IMR-90 (cell line): ENCODE data around the gene TMEM239.

Experiments used
- BHLHE40 ChIP-seq: fragments of 150-350 bp; IDR thresholded peaks from 2 replicates; pipeline ENCODE4 v1.6.1; 2016; ENCODE audit warnings: mild to moderate bottlenecking, low read depth, low read length
- CEBPB ChIP-seq: IDR thresholded peaks from 2 replicates; pipeline ENCODE4 v1.6.1; 2012; ENCODE audit warnings: low read depth, low read length, improper control_type of control experiment
- CTCF ChIP-seq: conservative IDR thresholded peaks from 2 replicates; pipeline ENCODE4 v1.5.1; 2012; ENCODE audit warnings: mild to moderate bottlenecking, low read depth, low read length, improper control_type of control experiment
- MAZ ChIP-seq: IDR thresholded peaks from 2 replicates; pipeline ENCODE4 v1.6.1; 2012; ENCODE audit warnings: low read depth, mild to moderate bottlenecking, low read length, improper control_type of control experiment, moderate library complexity, borderline replicate concordance
- POLR2A ChIP-seq: IDR thresholded peaks from 2 replicates; pipeline ENCODE4 v1.6.1; 2012; ENCODE audit warnings: mild to moderate bottlenecking, low read depth, low read length
- RAD21 ChIP-seq: IDR thresholded peaks from 2 replicates; pipeline ENCODE4 v1.6.1; 2012; ENCODE audit warnings: low read length, improper control_type of control experiment
- RCOR1 ChIP-seq: IDR thresholded peaks from 2 replicates; pipeline ENCODE4 v1.6.1; 2012; ENCODE audit warnings: mild to moderate bottlenecking, low read length, improper control_type of control experiment; ENCODE audit not compliant: insufficient replicate concordance
- RFX5 ChIP-seq: IDR thresholded peaks from 2 replicates; pipeline ENCODE4 v1.8.0; 2012; ENCODE audit warnings: low read depth, mild to moderate bottlenecking, low read length, moderate library complexity
- SMC3 ChIP-seq: fragments of 150-350 bp; IDR thresholded peaks from 2 replicates; pipeline ENCODE4 v1.6.1; 2016; ENCODE audit warnings: low read depth, mild to moderate bottlenecking, antibody characterized with exemption, low read length, moderate library complexity
- TF ChIP-seq, protein P1 (sequence below): fragments of 150-350 bp; IDR thresholded peaks from 2 replicates; pipeline ENCODE4 v1.6.1; 2016; ENCODE audit warnings: low read depth, mild to moderate bottlenecking, low read length, moderate library complexity, borderline replicate concordance

- no peak for TF ChIP-seq RAD21
- TF ChIP-seq CTCF: no peak
- TF ChIP-seq, protein P1, sequence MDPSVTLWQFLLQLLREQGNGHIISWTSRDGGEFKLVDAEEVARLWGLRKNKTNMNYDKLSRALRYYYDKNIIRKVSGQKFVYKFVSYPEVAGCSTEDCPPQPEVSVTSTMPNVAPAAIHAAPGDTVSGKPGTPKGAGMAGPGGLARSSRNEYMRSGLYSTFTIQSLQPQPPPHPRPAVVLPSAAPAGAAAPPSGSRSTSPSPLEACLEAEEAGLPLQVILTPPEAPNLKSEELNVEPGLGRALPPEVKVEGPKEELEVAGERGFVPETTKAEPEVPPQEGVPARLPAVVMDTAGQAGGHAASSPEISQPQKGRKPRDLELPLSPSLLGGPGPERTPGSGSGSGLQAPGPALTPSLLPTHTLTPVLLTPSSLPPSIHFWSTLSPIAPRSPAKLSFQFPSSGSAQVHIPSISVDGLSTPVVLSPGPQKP: no peak
- TF ChIP-seq RFX5: no peak
- TF ChIP-seq MAZ: no peak
- no peak for TF ChIP-seq POLR2A
- no peak for TF ChIP-seq RCOR1
- TF ChIP-seq SMC3: no peak
- no peak for TF ChIP-seq CEBPB
- no peak for TF ChIP-seq BHLHE40
These were observed 16.3 kb upstream of the TMEM239 start for GRCh38 chr20:2799688-2800520.
